Kidney (tissue), 14 donors: ENCODE measurements around the gene FURIN. TPM values are rescaled to one million over a fixed set of nuclear protein-coding genes. Genes with fewer than 3 reads are reported as not detected.

Experiments used
- DNase-seq, 5 donors: peaks; one replicate each; pipeline ENCODE4 v3.0.0-alpha.2; 2013 to 2020
- FAIRE-seq: peaks from 2 replicates; lab custom pipeline; 2012; peaks lifted over from hg19 to GRCh38; lab: Jason Lieb, UNC
- H3K27ac ChIP-seq, 2 donors: one replicate each; pipeline ENCODE4 v1.7.0; 2013; ENCODE audit warnings: low read depth in 2 of 2, low read length in 2 of 2, inconsistent platforms in 1 of 2
- H3K27me3 ChIP-seq: one replicate; pipeline ENCODE4 v1.7.1; 2013; ENCODE audit warnings: low read length, inconsistent platforms; ENCODE audit not compliant: control insufficient read depth, insufficient read depth
- H3K36me3 ChIP-seq, 3 donors: one replicate each; pipeline versions ENCODE4 v1.7.0 to v1.7.1; 2013; ENCODE audit warnings: low read length in 3 of 3, control low read depth in 1 of 3, inconsistent platforms in 1 of 3; ENCODE audit not compliant: insufficient read depth in 3 of 3, control insufficient read depth in 2 of 3
- H3K4me1 ChIP-seq, 3 donors: one replicate each; pipeline versions ENCODE4 v1.7.0 to v1.7.1; 2013; ENCODE audit warnings: low read length in 3 of 3, inconsistent platforms in 1 of 3, low read depth in 1 of 3; ENCODE audit not compliant: control insufficient read depth in 2 of 3, insufficient read depth in 2 of 3
- H3K4me3 ChIP-seq, 3 donors: one replicate each; pipeline versions ENCODE4 v1.7.0 to v1.8.1; 2013; ENCODE audit warnings: low read length in 3 of 3, control low read depth in 1 of 3, inconsistent platforms in 1 of 3
- H3K9ac ChIP-seq, 3 donors: one replicate each; pipeline versions ENCODE4 v1.7.0 to v1.7.1; 2013; ENCODE audit warnings: low read length in 3 of 3, control low read depth in 1 of 3, inconsistent platforms in 1 of 3
- H3K9me3 ChIP-seq, 3 donors: one replicate each; pipeline versions ENCODE4 v1.7.0 to v1.7.1; 2013; ENCODE audit warnings: low read length in 3 of 3, control low read depth in 1 of 3, inconsistent platforms in 1 of 3; ENCODE audit not compliant: control insufficient read depth in 2 of 3, insufficient read depth in 1 of 3
- CTCF ChIP-seq: IDR thresholded peaks from 3 replicates; pipeline ENCODE4 v1.5.1; 2012; ENCODE audit warnings: mild to moderate bottlenecking, moderate library complexity, borderline replicate concordance; ENCODE audit not compliant: insufficient read depth; ENCODE audit errors: extremely low read depth
- intact Hi-C: fragments of 100-400 bp; cut with DNase I; formaldehyde crosslinking; loops from one replicate; pipeline ENCODE4 v1.11.1; 2022
- polyA plus RNA-seq: library from polyadenylated mRNA; stranded (reverse); fragments of 350-450 nt; fragmentation: Illumina TruSeq; extraction: RNeasy Lipid Tissue Mini Kit (QIAGEN cat#74804); gene quantifications from one replicate; pipeline ENCODE4 v1.2.3, GENCODE V29; 2014; ENCODE audit warnings: low read depth, low replicate concordance; ENCODE audit not compliant: insufficient read depth
- total RNA-seq: library from RNA; stranded (reverse); fragmentation: NEBNext Ultra II Directional; extraction: Animal tissue kit (Norgen Biotek cat#: 25700); gene quantifications from one replicate; pipeline ENCODE4 v1.2.1, GENCODE V29; 2021
- donor health status: control.
- donor health status: control.
- donor health status: control.
- donor health status: control.
- donor health status: control.
- donor health status: DM: yes; HTN: yes; CAD: no.
- donor health status: Normal renal cell carcinoma (clear cell type).

The FURIN gene
- total and polyA plus RNA-seq, 2 donors from 2014 or later, result 36.4 to 75.9 TPM

DNA sequence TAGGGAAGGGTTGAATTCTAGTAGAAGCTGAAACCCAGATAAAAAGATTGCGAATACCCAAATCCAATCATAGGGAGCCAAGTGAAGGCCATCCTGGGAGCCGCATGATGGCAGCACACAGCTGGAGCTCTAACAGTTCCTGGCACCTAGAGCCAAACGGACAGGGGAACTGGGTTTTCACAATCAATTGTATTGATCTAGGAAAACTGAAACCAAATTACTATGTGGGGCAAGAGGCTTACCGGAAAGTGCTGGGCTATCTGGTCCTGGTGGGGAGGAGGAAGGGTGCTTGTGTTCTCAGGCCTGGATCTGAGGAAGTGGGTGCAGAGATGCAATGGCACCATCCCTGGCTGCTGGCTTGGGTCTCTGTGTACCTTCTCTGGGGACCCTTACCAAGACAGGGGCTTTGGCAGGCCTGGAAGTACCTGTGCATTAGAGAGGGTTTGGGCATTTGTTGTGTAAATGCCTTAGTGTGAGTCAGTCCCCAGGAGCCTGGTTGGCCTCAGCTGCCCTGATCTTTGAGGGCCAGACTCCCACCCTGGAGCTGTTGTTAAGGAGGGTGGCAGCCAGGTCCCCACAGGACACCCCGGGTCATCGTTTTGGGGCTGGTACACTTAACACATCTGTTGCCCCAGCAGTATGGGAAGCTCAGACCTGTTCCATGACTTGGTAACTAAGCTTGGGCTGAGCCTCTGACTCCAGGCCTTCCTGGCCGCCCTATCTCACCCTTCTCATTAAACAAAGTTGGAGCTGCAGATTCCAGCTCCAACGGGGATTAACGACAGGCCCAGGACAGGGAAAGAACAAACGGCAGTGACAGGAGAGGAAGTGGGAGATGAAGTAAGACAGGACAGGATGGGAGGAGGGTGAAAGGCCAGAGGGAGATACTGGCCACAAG lies 8.9 kb upstream of the FURIN start:
- Histone ChIP-seq H3K4me3 (no peak overlapping the region), H3K27ac (no peak overlapping the region), H3K9me3 (no peaks in the 10 kb centered on the region), H3K36me3 (no peaks in the 10 kb centered on the region), H3K9ac (no peak overlapping the region), H3K4me1 (no peaks in the 10 kb centered on the region), H3K27me3 (no peaks in the 10 kb centered on the region)
- intact Hi-C loops, result no loop called here
- FAIRE-seq, result no peak
- no peak for TF ChIP-seq CTCF
- no peak for DNase-seq

DNA sequence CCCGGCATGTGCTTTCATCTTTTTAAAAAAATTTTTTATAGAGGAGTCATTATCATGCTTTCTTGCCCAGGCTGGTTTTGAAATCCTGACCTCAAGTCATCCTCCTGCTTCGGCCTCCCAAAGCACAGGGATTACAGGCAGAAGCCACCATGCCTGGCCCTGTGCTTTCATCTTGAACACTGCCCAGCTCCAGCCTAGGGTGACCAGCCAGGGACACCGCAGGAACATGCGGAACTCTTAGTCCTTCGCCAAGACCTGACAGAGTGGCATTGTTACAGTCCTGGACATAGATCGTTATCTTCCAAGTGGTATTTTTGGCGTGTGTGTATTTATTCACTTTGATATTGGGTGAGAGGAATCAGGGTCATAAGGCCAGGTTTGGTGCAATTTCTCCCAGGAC lies 7.9 kb upstream of the FURIN start:
- TF ChIP-seq CTCF, result no peak
- no peak overlapping the region for H3K9ac ChIP-seq

GRCh38 chr15:90860942-90861675 lies 7.3 kb upstream of the FURIN start:
- Histone ChIP-seq H3K4me3 (no peak overlapping the region), H3K9me3 (no peaks in the 10 kb centered on the region), H3K4me1 (no peaks in the 10 kb centered on the region), H3K36me3 (no peaks in the 10 kb centered on the region), H3K27ac (no peak overlapping the region), H3K27me3 (no peaks in the 10 kb centered on the region), H3K9ac (no peak overlapping the region)
- FAIRE-seq (no peak), DNase-seq (no peak)
- intact Hi-C loops, result no loop called here
- no peak for TF ChIP-seq CTCF

More for the DNA sequence above, 7.9 kb upstream of the FURIN start:
- FAIRE-seq, result no peak
- no peaks in the 10 kb centered on the region for H3K4me1 ChIP-seq
- H3K36me3 ChIP-seq, result no peaks in the 10 kb centered on the region
- no peaks in the 10 kb centered on the region for H3K27me3 ChIP-seq
- intact Hi-C loops, result no loop called here
- H3K9me3 ChIP-seq, result no peaks in the 10 kb centered on the region
- H3K4me3 ChIP-seq, result no peak overlapping the region
- DNase-seq, result no peak
- no peak overlapping the region for H3K27ac ChIP-seq
